Astrocyte (in vitro differentiated cells and primary cell): Measurements from ENCODE around the gene NBEA.

ENCODE experiments used
- CTCF ChIP-seq: IDR thresholded peaks from 2 replicates; pipeline ENCODE4 v1.5.1; 2011; ENCODE audit warnings: low read depth, mild to moderate bottlenecking, inconsistent platforms, low read length, moderate library complexity; ENCODE audit not compliant: insufficient read depth
- EZH2 ChIP-seq: IDR thresholded peaks from 2 replicates; pipeline ENCODE4 v1.6.1; 2012; ENCODE audit warnings: mild to moderate bottlenecking, low read length, inconsistent platforms; ENCODE audit not compliant: insufficient read depth

GRCh38 chr13:35567406-35567980 is 625.4 kb downstream of the NBEA start:
- TF ChIP-seq CTCF (no peak), EZH2 (no peak)
